ENCODE results near the gene C1orf210. TPM values are rescaled to one million over a fixed set of nuclear protein-coding genes. Genes with fewer than 3 reads are reported as not detected.

The C1orf210 gene
- total and polyA plus RNA-seq, 2 of the 4 experiments (the other 2 are of a cell fraction), result not detected

GRCh38 chr1:43234267-43234666 lies 51.1 kb downstream of the C1orf210 start:
- Histone ChIP-seq H3K56ac (ENCODE audit: extremely low read depth, insufficient read depth, low read length) (no peak overlapping the region), H4K91ac (ENCODE audit: insufficient read depth, low read depth, low read length) (no peak overlapping the region), H2AK9ac (replicated peaks; ENCODE audit: low read depth, low read length, poor library complexity) (no peak overlapping the region), H4K8ac (ENCODE audit: low read depth in 2 of 2, low read length in 2 of 2) (no peak overlapping the region), H3K23ac (ENCODE audit: low read depth, low read length) (no peak overlapping the region), H3K9ac (ENCODE audit: low read depth, low read length) (no peak overlapping the region), H3K27me3 (ENCODE audit: control insufficient read depth, insufficient read depth, low read length) (no peaks in the 10 kb centered on the region), H2BK5ac (ENCODE audit: low read depth, low read length, poor library complexity, severe bottlenecking) (no peak overlapping the region), H3K4me3 (ENCODE audit: insufficient read depth, low read depth, low read length) (no peak overlapping the region), H3K4ac (ENCODE audit: low read depth, low read length) (no peak overlapping the region), H2BK20ac (ENCODE audit: low read depth, low read length) (no peak overlapping the region), H2AFZ (replicated peaks; ENCODE audit: low read length, poor library complexity) (no peak overlapping the region), H3K14ac (replicated peaks; ENCODE audit: low read depth, low read length) (no peak overlapping the region), H3K18ac (ENCODE audit: low read depth, low read length) (no peak overlapping the region), H4K20me1 (ENCODE audit: insufficient read depth, low read length) (no peaks in the 10 kb centered on the region), H4K5ac (ENCODE audit: low read depth, low read length) (no peak overlapping the region), H2BK120ac (ENCODE audit: low read depth, low read length) (no peak overlapping the region), H3K4me1 (ENCODE audit: control insufficient read depth, insufficient read depth, low read length) (peaks cover 26% of the 10 kb centered on the region), H3K9me3 (ENCODE audit: control insufficient read depth, insufficient read depth, low read length) (no peaks in the 10 kb centered on the region), H3K36me3 (ENCODE audit: control insufficient read depth, insufficient read depth, low read length) (no peaks in the 10 kb centered on the region), H3K9me1 (ENCODE audit: insufficient read depth, low read length) (peaks cover 7% of the 10 kb centered on the region), H2AK5ac (ENCODE audit: low read depth, low read length) (no peak overlapping the region), H3K4me2 (ENCODE audit: low read depth, low read length) (no peak overlapping the region), H2BK15ac (ENCODE audit: low read depth, low read length) (no peak overlapping the region), H3K27ac (ENCODE audit: insufficient read depth, low read length) (no peak overlapping the region), H3K79me1 (ENCODE audit: low read depth in 1 of 2, low read length in 2 of 2) (0 out of 4 replicates have a peak, but pooled peaks cover 0 to 5% of the 10 kb centered on the region in 2 experiments)
- in situ Hi-C loops (cut with MboI; ENCODE audit: low sequenced_read_pairs), result loop anchor here (10.0 kb wide), 1 partner anchor 121 kb away; the partner anchor contains the start of gene CDC20
- ATAC-seq (ENCODE audit: low read depth) (no peak), DNase-seq (no peak)
- 95% methylated on average over 16 of the region's 17 CpGs; no CpG with 5 or more reads in 1 of the 2 experiments for WGBS, 2 experiments (ENCODE audit: extremely low coverage in 2 of 2, insufficient read length in 1 of 2)
- CTCF ChIA-PET, result no interaction called here
- TF ChIP-seq RFX5 (IDR thresholded peaks at IDR 0.05; ENCODE audit: low read depth, low read length) (no peak), BHLHE40 (IDR thresholded peaks at IDR 0.05; ENCODE audit: low read depth, low read length) (no peak), SMC3 (IDR thresholded peaks at IDR 0.05; ENCODE audit: low read depth, low read length) (no peak), USF2 (IDR thresholded peaks at IDR 0.05; ENCODE audit: low read depth, low read length) (no peak), MAFK (IDR thresholded peaks at IDR 0.05; ENCODE audit: low read depth, low read length) (no peak), POLR2A (IDR thresholded peaks at IDR 0.05; ENCODE audit: low read depth, low read length) (no peak), NFE2L2 (IDR thresholded peaks at IDR 0.05; ENCODE audit: low read depth, low read length) (no peak), MXI1 (IDR thresholded peaks at IDR 0.05; ENCODE audit: borderline replicate concordance, low read depth, low read length) (no peak), CEBPB (IDR thresholded peaks at IDR 0.05; ENCODE audit: low read depth, low read length) (no peak), RCOR1 (IDR thresholded peaks at IDR 0.05; ENCODE audit: insufficient replicate concordance, low read length) (no peak), CTCF (conservative IDR thresholded peaks at IDR 0.05; ENCODE audit: low read depth, low read length) (no peak), FOS (IDR thresholded peaks at IDR 0.05; ENCODE audit: low read depth, low read length) (no peak), RAD21 (IDR thresholded peaks at IDR 0.05; ENCODE audit: low read length) (no peak), ELK1 (IDR thresholded peaks at IDR 0.05; ENCODE audit: borderline replicate concordance, low read depth, low read length) (no peak), MAZ (IDR thresholded peaks at IDR 0.05; ENCODE audit: borderline replicate concordance, low read depth, low read length) (no peak)
- POLR2A ChIA-PET (ENCODE audit: unreplicated experiment), result no interaction called here
- dilution Hi-C loops (cut with HindIII; ENCODE audit: low sequenced_read_pairs, unreplicated experiment), result no loop called here
- intact Hi-C loops (cut with micrococcal nuclease), result no loop called here
- no TSS peak for BruUV-seq (replicated peaks)
